ENCODE results near the gene CAMTA1.

Gene CAMTA1

GRCh38 chr1:7257225-7257624 is 472.0 kb downstream of the CAMTA1 start:
- H3K4me3 ChIP-seq (ENCODE audit: control insufficient read depth, low read depth, low read length), result no peak overlapping the region
- DNase-seq (ENCODE audit: low read depth), result no peak
- TF ChIP-seq, protein P1, sequence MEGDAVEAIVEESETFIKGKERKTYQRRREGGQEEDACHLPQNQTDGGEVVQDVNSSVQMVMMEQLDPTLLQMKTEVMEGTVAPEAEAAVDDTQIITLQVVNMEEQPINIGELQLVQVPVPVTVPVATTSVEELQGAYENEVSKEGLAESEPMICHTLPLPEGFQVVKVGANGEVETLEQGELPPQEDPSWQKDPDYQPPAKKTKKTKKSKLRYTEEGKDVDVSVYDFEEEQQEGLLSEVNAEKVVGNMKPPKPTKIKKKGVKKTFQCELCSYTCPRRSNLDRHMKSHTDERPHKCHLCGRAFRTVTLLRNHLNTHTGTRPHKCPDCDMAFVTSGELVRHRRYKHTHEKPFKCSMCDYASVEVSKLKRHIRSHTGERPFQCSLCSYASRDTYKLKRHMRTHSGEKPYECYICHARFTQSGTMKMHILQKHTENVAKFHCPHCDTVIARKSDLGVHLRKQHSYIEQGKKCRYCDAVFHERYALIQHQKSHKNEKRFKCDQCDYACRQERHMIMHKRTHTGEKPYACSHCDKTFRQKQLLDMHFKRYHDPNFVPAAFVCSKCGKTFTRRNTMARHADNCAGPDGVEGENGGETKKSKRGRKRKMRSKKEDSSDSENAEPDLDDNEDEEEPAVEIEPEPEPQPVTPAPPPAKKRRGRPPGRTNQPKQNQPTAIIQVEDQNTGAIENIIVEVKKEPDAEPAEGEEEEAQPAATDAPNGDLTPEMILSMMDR (conservative IDR thresholded peaks at IDR 0.05; ENCODE audit: control insufficient read depth, insufficient read depth, low read depth, low read length), result no peak

DNA sequence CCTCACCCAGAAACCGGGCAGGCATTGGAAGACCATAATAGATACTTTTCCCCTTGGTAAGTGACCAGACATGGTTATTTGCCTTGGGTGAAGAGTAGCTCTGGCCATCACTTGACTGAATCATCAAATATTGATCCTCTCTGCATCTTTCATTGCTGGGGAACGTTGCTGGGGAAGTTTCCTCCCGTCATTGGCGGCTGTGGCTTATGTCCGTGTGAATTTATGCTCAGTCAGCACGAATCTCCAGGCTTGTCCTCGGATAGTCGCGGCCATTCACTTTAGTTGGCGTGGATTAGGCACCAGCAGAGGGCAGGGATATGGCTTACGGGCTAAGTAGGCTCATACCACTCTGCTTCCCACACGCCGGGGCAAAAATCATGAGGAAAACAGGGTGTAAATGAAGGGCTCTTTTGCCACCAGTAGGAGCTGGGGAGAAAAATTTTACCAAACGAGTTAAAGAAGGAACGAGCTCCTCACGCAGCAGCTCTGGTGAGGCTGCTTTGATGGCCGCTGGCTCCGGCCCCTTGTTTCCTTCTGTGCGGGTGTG is 473.4 kb downstream of the CAMTA1 start:
- no peak overlapping the region for H3K4me3 ChIP-seq (ENCODE audit: control insufficient read depth, low read depth, low read length)
- no peak for DNase-seq (ENCODE audit: low read depth)
- TF ChIP-seq, protein P1 (conservative IDR thresholded peaks at IDR 0.05; ENCODE audit: control insufficient read depth, insufficient read depth, low read depth, low read length), result no peak

DNA sequence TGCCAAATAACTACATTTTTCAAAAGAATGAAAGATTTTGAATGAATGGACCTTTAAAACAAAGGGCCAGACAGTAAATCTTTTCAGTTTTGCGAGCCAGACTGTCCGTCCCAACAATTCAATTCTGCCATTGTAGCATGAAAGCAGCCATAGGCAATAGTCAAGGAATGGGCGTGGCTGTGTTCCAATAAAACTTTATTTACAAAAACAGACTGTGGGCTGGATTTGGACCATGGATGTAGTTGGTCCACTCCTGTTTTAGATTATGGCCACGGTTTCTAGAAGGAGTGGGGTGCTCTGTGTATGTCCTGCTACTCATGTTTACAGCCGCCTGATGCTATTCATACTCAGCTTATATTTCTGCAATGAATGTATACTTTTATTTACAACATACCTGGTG is 474.7 kb downstream of the CAMTA1 start:
- H3K4me3 ChIP-seq (ENCODE audit: control insufficient read depth, low read depth, low read length), result no peak overlapping the region
- DNase-seq (ENCODE audit: low read depth), result no peak
- TF ChIP-seq, protein P1 (conservative IDR thresholded peaks at IDR 0.05; ENCODE audit: control insufficient read depth, insufficient read depth, low read depth, low read length), result no peak

- TF ChIP-seq, protein P1 (conservative IDR thresholded peaks at IDR 0.05; ENCODE audit: control insufficient read depth, insufficient read depth, low read depth, low read length), result no peak
- no peak overlapping the region for H3K4me3 ChIP-seq (ENCODE audit: control insufficient read depth, low read depth, low read length)
- DNase-seq (ENCODE audit: low read depth), result no peak
Measured at GRCh38 chr1:7261490-7261889, 476.2 kb downstream of the CAMTA1 start.

DNA sequence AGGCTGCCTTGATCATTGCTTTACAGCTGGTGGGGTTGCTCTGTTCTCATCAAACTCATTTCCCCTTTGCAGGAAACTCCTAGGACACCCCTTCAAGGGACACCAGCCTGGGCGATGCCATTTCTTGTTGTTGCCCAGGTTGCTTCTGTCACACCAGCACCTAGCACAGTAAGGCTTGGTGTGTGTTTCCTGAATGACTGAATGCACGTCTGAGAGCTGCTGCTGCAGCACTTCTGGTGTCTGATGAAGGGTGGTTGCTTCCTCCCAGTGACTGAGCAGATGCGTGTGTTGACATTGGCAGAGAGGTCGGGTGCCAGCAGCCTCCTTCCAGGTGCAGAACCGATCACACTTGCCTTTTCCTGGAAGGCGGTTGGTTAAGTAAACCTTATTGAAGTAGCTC is 477.4 kb downstream of the CAMTA1 start:
- no peak for DNase-seq (ENCODE audit: low read depth)
- no peak overlapping the region for H3K4me3 ChIP-seq (ENCODE audit: control insufficient read depth, low read depth, low read length)
- TF ChIP-seq, protein P1 (conservative IDR thresholded peaks at IDR 0.05; ENCODE audit: control insufficient read depth, insufficient read depth, low read depth, low read length), result no peak

- H3K4me3 ChIP-seq (ENCODE audit: control insufficient read depth, low read depth, low read length), result no peak overlapping the region
- TF ChIP-seq, protein P1 (conservative IDR thresholded peaks at IDR 0.05; ENCODE audit: control insufficient read depth, insufficient read depth, low read depth, low read length), result no peak
- no peak for DNase-seq (ENCODE audit: low read depth)
Measured at GRCh38 chr1:7263021-7263960, 478.0 kb downstream of the CAMTA1 start.

Data from fibroblast of mammary gland (primary cell).